Gastrocnemius medialis (tissue), 4 donors: ENCODE results near the gene CDC34. TPM values are rescaled to one million over a fixed set of nuclear protein-coding genes. Genes with fewer than 3 reads are reported as not detected.

Experiments used
- ATAC-seq, 2 donors: fragments of 150-250 bp; one replicate each; pipeline ENCODE4 v1.9.1; 2016
- DNase-seq, 2 donors: peaks; one replicate each; pipeline ENCODE4 v3.0.0-alpha.2; 2019
- H3K27ac ChIP-seq, 4 donors: fragments of 200-600 bp; sonication (generic); 1 replicate in 1 of 4; 2 replicates in 3 of 4; pipeline ENCODE4 v1.5.1; 2016 to 2018; ENCODE audit warnings: mild to moderate bottlenecking in 2 of 4, moderate library complexity in 1 of 4
- H3K27me3 ChIP-seq, 3 donors: fragments of 200-600 bp; sonication (generic) in 2 of 3; 1 replicate in 1 of 3; 2 replicates in 2 of 3; pipeline versions ENCODE4 v1.5.1 to v1.6.0; 2016 to 2019; ENCODE audit warnings: mild to moderate bottlenecking in 1 of 3, moderate library complexity in 1 of 3
- H3K36me3 ChIP-seq, 2 donors: fragments of 200-600 bp; sonication (generic) in 1 of 2; one replicate each; pipeline ENCODE4 v1.5.1; 2017 to 2018
- H3K4me1 ChIP-seq, 2 donors: fragments of 200-600 bp; sonication (generic) in 1 of 2; one replicate each; pipeline ENCODE4 v1.5.1; 2016 to 2017; ENCODE audit warnings: mild to moderate bottlenecking in 2 of 2
- H3K4me3 ChIP-seq, 4 donors: fragments of 200-600 bp; sonication (generic) in 3 of 4; 1 replicate in 1 of 4; 2 replicates in 3 of 4; pipeline ENCODE4 v1.5.1; 2016 to 2019; ENCODE audit warnings: mild to moderate bottlenecking in 2 of 4
- H3K9me3 ChIP-seq, 3 donors: fragments of 200-600 bp; sonication (generic) in 2 of 3; 1 replicate in 1 of 3; 2 replicates in 2 of 3; pipeline ENCODE4 v1.5.1; 2016 to 2019
- CTCF ChIP-seq, 5 experiments: fragments of 450-650 bp in 3 of 5; fragments of 200-600 bp in 2 of 5; sonication (generic) in 2 of 5; IDR thresholded peaks in 4 of 5; conservative IDR thresholded peaks in 1 of 5; 1 replicate in 4 of 5; 2 replicates in 1 of 5; pipeline ENCODE4 v1.5.1; 2016 to 2019; ENCODE audit warnings: antibody characterized with exemption in 5 of 5, mild to moderate bottlenecking in 3 of 5, moderate library complexity in 3 of 5
- POLR2A ChIP-seq, 2 donors: fragments of 450-650 bp; IDR thresholded peaks; one replicate each; pipeline ENCODE4 v1.6.1; 2017; ENCODE audit warnings: antibody characterized with exemption in 2 of 2, mild to moderate bottlenecking in 2 of 2, moderate library complexity in 2 of 2
- in situ Hi-C, 4 donors: fragments of 200-750 bp; cut with MboI; loops; one replicate each; pipeline versions ENCODE4 v1.15.0 to v1.8.0; 2017; ENCODE audit warnings: low sequenced_read_pairs in 4 of 4
- intact Hi-C: fragments of 100-400 bp; cut with DNase I; formaldehyde crosslinking; loops from one replicate; pipeline ENCODE4 v1.15.1; 2023; ENCODE audit warnings: low total_unique reads
- total RNA-seq, 4 donors: library from RNA; depleted of rRNA; stranded (reverse); fragments of >200 nt; gene quantifications; one replicate each; pipeline versions ENCODE4 v1.1.0 to v1.2.3, GENCODE V29; 2016

The CDC34 gene
- total RNA-seq, 4 donors from 2014 or later: 99.0 to 174 (median 138) TPM

GRCh38 chr19:547117-547516, 15.6 kb downstream of the CDC34 start:
- in situ Hi-C loops: no loop called here
- intact Hi-C loops: no loop called here
- DNase-seq (no peak), ATAC-seq (no peak)
- Histone ChIP-seq H3K27me3 (peaks cover 0 to 5% (median 0%) of the 10 kb centered on the region in 3 donors), H3K4me1 (no peaks in the 10 kb centered on the region), H3K4me3 (no peak overlapping the region), H3K27ac (no peak overlapping the region), H3K9me3 (no peaks in the 10 kb centered on the region), H3K36me3 (peaks cover 0 to 10% of the 10 kb centered on the region in 2 donors)
- TF ChIP-seq CTCF (IDR thresholded peaks at IDR 0.05 in 4 of 5, conservative IDR thresholded peaks at IDR 0.05 in 1 of 5) (no peak), POLR2A (IDR thresholded peaks at IDR 0.05) (no peak)

- in situ Hi-C loops: no loop called here
- Histone ChIP-seq H3K27me3 (peaks cover 0 to 5% (median 0%) of the 10 kb centered on the region in 3 donors), H3K4me1 (no peaks in the 10 kb centered on the region), H3K36me3 (peaks cover 0 to under 1% of the 10 kb centered on the region in 2 donors), H3K9me3 (no peaks in the 10 kb centered on the region), H3K27ac (no peak overlapping the region), H3K4me3 (no peak overlapping the region)
- no peak for TF ChIP-seq POLR2A (IDR thresholded peaks at IDR 0.05)
- ATAC-seq (no peak), DNase-seq (no peak)
- intact Hi-C loops: no loop called here
These were observed 16.5 kb downstream of the CDC34 start for GRCh38 chr19:547836-548720.

DNA sequence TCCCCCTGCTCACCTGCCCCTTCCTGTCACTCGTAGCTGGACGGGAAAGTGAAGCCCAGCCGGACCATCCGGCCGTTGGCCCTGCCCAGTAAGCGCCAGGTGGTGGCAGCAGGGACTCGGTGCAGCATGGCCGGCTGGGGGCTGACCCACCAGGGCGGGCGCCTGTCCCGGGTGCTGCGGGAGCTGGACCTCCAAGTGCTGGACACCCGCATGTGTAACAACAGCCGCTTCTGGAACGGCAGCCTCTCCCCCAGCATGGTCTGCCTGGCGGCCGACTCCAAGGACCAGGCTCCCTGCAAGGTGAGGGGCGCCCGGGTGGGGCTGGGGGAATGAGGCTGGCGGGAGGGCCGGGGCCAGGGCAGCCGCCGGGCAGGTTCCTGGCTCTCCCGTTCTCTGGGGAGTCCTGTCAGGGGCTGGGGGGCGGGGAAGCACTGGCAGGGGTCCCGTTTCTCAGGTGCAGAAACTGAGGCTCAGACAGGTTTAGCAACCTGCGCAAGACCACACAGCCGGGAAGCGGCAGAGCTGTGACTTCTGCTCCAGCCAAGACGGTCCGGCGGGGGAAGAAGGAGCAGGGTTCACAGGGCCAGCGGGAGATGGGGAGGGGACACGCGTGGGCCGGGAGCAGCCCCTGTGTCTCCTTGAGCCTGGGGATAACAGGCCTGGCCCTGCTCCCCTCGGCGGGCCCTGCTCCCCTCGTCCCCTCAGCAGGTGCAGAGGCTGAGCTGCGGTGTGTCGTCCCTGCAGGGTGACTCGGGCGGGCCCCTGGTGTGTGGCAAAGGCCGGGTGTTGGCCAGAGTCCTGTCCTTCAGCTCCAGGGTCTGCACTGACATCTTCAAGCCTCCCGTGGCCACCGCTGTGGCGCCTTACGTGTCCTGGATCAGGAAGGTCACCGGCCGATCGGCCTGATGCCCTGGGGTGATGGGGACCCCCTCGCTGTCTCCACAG, 17.6 kb downstream of the CDC34 start:
- no peaks in the 10 kb centered on the region for H3K36me3 ChIP-seq
- H3K9me3 ChIP-seq: no peaks in the 10 kb centered on the region
- peaks cover 0 to 5% (median 0%) of the 10 kb centered on the region in 3 donors for H3K27me3 ChIP-seq
- in situ Hi-C loops: no loop called here
- TF ChIP-seq POLR2A (IDR thresholded peaks at IDR 0.05): no peak
- no peak for TF ChIP-seq CTCF (IDR thresholded peaks at IDR 0.05 in 4 of 5, conservative IDR thresholded peaks at IDR 0.05 in 1 of 5)
- ATAC-seq: no peak
- intact Hi-C loops: no loop called here
- H3K4me3 ChIP-seq: no peak overlapping the region
- H3K27ac ChIP-seq: no peak overlapping the region
- H3K4me1 ChIP-seq: no peaks in the 10 kb centered on the region
- DNase-seq: no peak

DNA sequence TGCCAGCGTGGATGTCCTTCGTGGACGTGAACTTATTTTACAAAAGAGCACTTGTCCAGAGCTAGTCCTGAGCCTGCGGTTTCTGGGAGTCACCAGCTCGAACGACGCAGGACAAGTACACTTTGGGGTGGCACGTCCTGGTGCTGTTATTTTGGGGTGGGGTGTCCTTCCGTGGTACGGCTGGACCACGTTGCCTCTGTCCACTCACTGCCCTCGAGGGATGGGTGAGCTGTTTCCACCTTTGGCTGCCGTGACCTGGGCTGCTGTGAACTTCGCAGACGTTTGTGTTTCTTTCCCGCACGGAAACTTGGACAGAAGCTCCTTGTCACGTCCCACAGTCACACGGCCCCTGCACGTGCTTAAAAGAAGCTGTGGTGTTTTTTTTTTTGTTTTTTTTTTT, 23.3 kb downstream of the CDC34 start:
- ATAC-seq: peak in 1 of 2 donors; percentile 22

More for the DNA sequence above, 23.3 kb downstream of the CDC34 start:
- intact Hi-C loops: no loop called here
- no peak overlapping the region for H3K27ac ChIP-seq
- peaks cover 0 to 6% of the 10 kb centered on the region in 2 donors for H3K4me1 ChIP-seq
- H3K4me3 ChIP-seq: no peak overlapping the region
- TF ChIP-seq CTCF (IDR thresholded peaks at IDR 0.05 in 4 of 5, conservative IDR thresholded peaks at IDR 0.05 in 1 of 5): no peak
- no peak for TF ChIP-seq POLR2A (IDR thresholded peaks at IDR 0.05)
- peaks cover 0 to 4% (median 3%) of the 10 kb centered on the region in 3 donors for H3K27me3 ChIP-seq
- no peaks in the 10 kb centered on the region for H3K9me3 ChIP-seq
- in situ Hi-C loops: no loop called here
- H3K36me3 ChIP-seq: no peaks in the 10 kb centered on the region
- peak in 1 of 2 donors; percentile 6 for DNase-seq
